PC-3 (cell line): ENCODE measurements around the gene VPS51. TPM values are rescaled to one million over a fixed set of nuclear protein-coding genes. Genes with fewer than 3 reads are reported as not detected.
"Not testable (repeated sequence)": the region's sequence is repeated elsewhere in the genome, so short reads cannot be mapped to it uniquely, and the experiment has no call there.

Source experiments
- ATAC-seq: fragments of 200-7000 bp; cut with Tn5 transposase; 2 replicates; pipeline ENCODE4 v1.9.1; 2020; ENCODE audit warnings: mild to moderate bottlenecking, moderate library complexity
- BruUV-seq: library from RNA; stranded (reverse); fragments of 400-500 nt; replicated peaks from 2 replicates; lab custom pipeline; 2021; lab: Mats Ljungman, UMichigan
- CTCF ChIA-PET: fragments of 300-600 bp; sonication (Branson Sonifier 250); formaldehyde crosslinking; loops from one replicate; lab custom pipeline; 2022; ENCODE audit warnings: antibody characterized with exemption; lab: Charles Lee
- POLR2A ChIA-PET: fragments of 300-600 bp; sonication (Branson Sonifier 250); formaldehyde crosslinking; loops from one replicate; lab custom pipeline; 2022; ENCODE audit warnings: antibody characterized with exemption; ENCODE audit not compliant: unreplicated experiment; lab: Charles Lee
- DNase-seq: peaks from one replicate; pipeline ENCODE4 v3.0.0-alpha.2; 2015
- H2AFZ ChIP-seq: fragments of 300-600 bp; sonication (generic); 2 replicates; pipeline ENCODE4 v1.6.0; 2016; ENCODE audit warnings: antibody characterized with exemption, low read length
- H3F3A ChIP-seq: fragments of 300-600 bp; sonication (generic); one replicate; pipeline ENCODE4 v1.6.0; 2017; ENCODE audit warnings: antibody characterized with exemption, low read length, control low read depth, mild to moderate bottlenecking; ENCODE audit not compliant: unreplicated experiment
- H3K27ac ChIP-seq: fragments of 300-600 bp; sonication (generic); 2 replicates; pipeline ENCODE4 v1.5.1; 2016; ENCODE audit warnings: mild to moderate bottlenecking, low read length
- H3K27me3 ChIP-seq: fragments of 300-600 bp; sonication (generic); 2 replicates; pipeline ENCODE4 v1.6.1; 2016; ENCODE audit warnings: low read length, mixed read lengths
- H3K36me3 ChIP-seq: fragments of 300-600 bp; sonication (generic); 2 replicates; pipeline ENCODE4 v1.6.1; 2016; ENCODE audit warnings: low read depth, mixed run types, low read length, mixed read lengths
- H3K4me1 ChIP-seq: fragments of 300-600 bp; sonication (generic); 2 replicates; pipeline ENCODE4 v1.5.1; 2016; ENCODE audit warnings: low read length; ENCODE audit not compliant: insufficient read depth
- H3K4me2 ChIP-seq: fragments of 300-600 bp; sonication (generic); 2 replicates; pipeline ENCODE4 v1.6.0; 2016; ENCODE audit warnings: low read length
- H3K4me3 ChIP-seq: fragments of 300-600 bp; sonication (generic); 2 replicates; pipeline ENCODE4 v1.5.1; 2016; ENCODE audit warnings: mild to moderate bottlenecking, low read length, mixed read lengths
- H3K79me2 ChIP-seq: fragments of 300-600 bp; sonication (generic); 2 replicates; pipeline ENCODE4 v1.6.1; 2017; ENCODE audit warnings: low read length, mixed read lengths
- H3K9ac ChIP-seq: fragments of 300-600 bp; sonication (generic); 2 replicates; pipeline ENCODE4 v1.6.0; 2016; ENCODE audit warnings: mild to moderate bottlenecking, low read length
- H3K9me2 ChIP-seq: fragments of 300-600 bp; sonication (generic); replicated peaks from 2 replicates; pipeline ENCODE4 v1.6.1; 2016; ENCODE audit warnings: mixed run types, low read length, mixed read lengths
- H3K9me3 ChIP-seq: fragments of 300-600 bp; sonication (generic); 2 replicates; pipeline ENCODE4 v1.6.1; 2016; ENCODE audit warnings: low read length, mixed read lengths
- H4K20me1 ChIP-seq: fragments of 300-600 bp; sonication (generic); 2 replicates; pipeline ENCODE4 v1.6.1; 2016; ENCODE audit warnings: low read length, mixed read lengths
- CTCF ChIP-seq: fragments of 300-600 bp; sonication (generic); conservative IDR thresholded peaks from 2 replicates; pipeline ENCODE4 v1.5.1; 2017; ENCODE audit warnings: antibody characterized with exemption, low read depth, mild to moderate bottlenecking, low read length
- EZH2 ChIP-seq: fragments of 300-600 bp; sonication (generic); IDR thresholded peaks from one replicate; pipeline ENCODE4 v1.6.1; 2017; ENCODE audit warnings: antibody characterized with exemption, mild to moderate bottlenecking, low read length; ENCODE audit not compliant: unreplicated experiment
- EZH2phosphoT487 ChIP-seq: fragments of 300-600 bp; sonication (generic); IDR thresholded peaks from 2 replicates; pipeline ENCODE4 v1.6.1; 2018; ENCODE audit warnings: mild to moderate bottlenecking, antibody characterized with exemption, low read length, borderline replicate concordance
- intact Hi-C: fragments of 100-400 bp; cut with micrococcal nuclease; formaldehyde crosslinking; loops from 2 replicates; pipeline ENCODE4 v1.9.0; 2023
- total RNA-seq: library from RNA; depleted of rRNA; stranded (reverse); fragments of >200 nt; gene quantifications from 2 replicates; pipeline ENCODE4 v1.2.3, GENCODE V29; 2014

Gene VPS51
- total RNA-seq, 1 experiment from 2014 or later, result 414 TPM

GRCh38 chr11:65117206-65118096 lies 21.4 kb downstream of the VPS51 start, which contains the start of gene ZNHIT2:
ZNHIT2 (minus strand) TSS chr11:65117701; CDS start chr11:65117653, 48 bp downstream.
- H3K9ac ChIP-seq, result peak within 1 kb of the TSS; percentile 94
- DNase-seq, result peak; percentile 100
- H3K79me2 ChIP-seq, result peaks cover 51% of the 10 kb centered on the region
- peak within 1 kb of the TSS; percentile 74 for H3K27ac ChIP-seq
- peak; percentile 59 for ATAC-seq
- H3K4me2 ChIP-seq, result peak within 1 kb of the TSS; percentile 86
- H3K9me2 ChIP-seq, result no peaks in the 10 kb centered on the region
- CTCF ChIA-PET, result interaction anchor here (0.7 kb wide), 1 partner anchor 264 kb away, joined by 3 read pairs; no protein-coding TSS in a partner anchor
- no peaks in the 10 kb centered on the region for H3K27me3 ChIP-seq
- 0 out of 2 replicates have a peak, but pooled peaks cover 3% of the 10 kb centered on the region for H4K20me1 ChIP-seq
- H2AFZ ChIP-seq, result peak within 1 kb of the TSS; percentile 39
- peak; percentile 97 for TF ChIP-seq CTCF
- no peak for TF ChIP-seq EZH2phosphoT487
- peaks cover 20% of the 10 kb centered on the region for H3F3A ChIP-seq
- BruUV-seq, result no TSS peak
- POLR2A ChIA-PET, result interaction anchor here (0.6 kb wide), 2 partner anchors 602 to 882 kb away, joined by 3 to 4 read pairs; no protein-coding TSS in a partner anchor
- peaks cover 30% of the 10 kb centered on the region for H3K4me1 ChIP-seq
- H3K4me3 ChIP-seq, result peak within 1 kb of the TSS; percentile 77
- H3K36me3 ChIP-seq, result peaks cover 20% of the 10 kb centered on the region
- intact Hi-C loops, result loop anchor here (1.0 to 2.0 kb wide), 4 partner anchors 21 to 137 kb away; partner anchors contain the start of genes CAPN1 and VPS51
- H3K9me3 ChIP-seq, result no peaks in the 10 kb centered on the region

- Histone ChIP-seq H3K27ac (no peak overlapping the region), H3K4me3 (no peak overlapping the region), H3K79me2 (peaks cover 59% of the 10 kb centered on the region), H3K9ac (no peak overlapping the region), H2AFZ (no peak overlapping the region), H3K27me3 (no peaks in the 10 kb centered on the region), H4K20me1 (0 out of 2 replicates have a peak, but pooled peaks cover 3% of the 10 kb centered on the region), H3K36me3 (peaks cover 20% of the 10 kb centered on the region), H3K4me2 (no peak overlapping the region), H3K9me3 (no peaks in the 10 kb centered on the region), H3K9me2 (no peaks in the 10 kb centered on the region), H3K4me1 (peaks cover 28% of the 10 kb centered on the region), H3F3A (peaks cover 20% of the 10 kb centered on the region)
- POLR2A ChIA-PET, result interaction anchor here (0.6 kb wide), 1 partner anchor 883 kb away, joined by 4 read pairs; no protein-coding TSS in a partner anchor
- TF ChIP-seq EZH2phosphoT487, result no peak
- TF ChIP-seq CTCF, result no peak; the same call in 1 of the 2 replicates
- TF ChIP-seq EZH2, result no peak
- no peak for DNase-seq
- no TSS peak for BruUV-seq
- intact Hi-C loops, result no loop called here
- CTCF ChIA-PET, result no interaction called here
- no peak for ATAC-seq
Observed at GRCh38 chr11:65118097-65118837, 22.3 kb downstream of the VPS51 start.

- H3K27ac ChIP-seq, result not testable (repeated sequence)
Observed at GRCh38 chr11:65118891-65119669, 23.1 kb downstream of the VPS51 start.

More at GRCh38 chr11:65118891-65119669, 23.1 kb downstream of the VPS51 start:
- H3K4me3 ChIP-seq, H3K9me3 ChIP-seq, ATAC-seq, H3K27me3 ChIP-seq, H3K9ac ChIP-seq, H2AFZ ChIP-seq, H4K20me1 ChIP-seq, POLR2A ChIA-PET, H3K9me2 ChIP-seq, H3K4me2 ChIP-seq, DNase-seq, intact Hi-C loops, BruUV-seq: not testable (repeated sequence)
- Histone ChIP-seq H3K36me3 (peaks cover 20% of the 10 kb centered on the region), H3K4me1 (peaks cover 27% of the 10 kb centered on the region), H3K79me2 (peaks cover 67% of the 10 kb centered on the region), H3F3A (peaks cover 20% of the 10 kb centered on the region)
- CTCF ChIA-PET, result interaction anchor here (0.7 kb wide), 1 partner anchor 10 kb away, joined by 3 read pairs; no protein-coding TSS in a partner anchor
